Left kidney (tissue), 8 donors: ENCODE measurements around the gene RNF20. TPM values are rescaled to one million over a fixed set of nuclear protein-coding genes. Genes with fewer than 3 reads are reported as not detected.
"Not testable (repeated sequence)": the region's sequence is repeated elsewhere in the genome, so short reads cannot be mapped to it uniquely, and the experiment has no call there.

Experiments used
- DNase-seq: peaks from one replicate; pipeline ENCODE4 v3.0.0-alpha.2; 2013
- long read RNA-seq, 8 donors: transcript quantifications; one replicate each; lab custom pipeline, GENCODE V29; 2026
- polyA plus RNA-seq: library from polyadenylated mRNA; unstranded; fragments of 120-200 nt; gene quantifications from one replicate; pipeline ENCODE4 v1.2.1, GENCODE V29; 2013; ENCODE audit not compliant: insufficient read length

Gene RNF20, protein sequence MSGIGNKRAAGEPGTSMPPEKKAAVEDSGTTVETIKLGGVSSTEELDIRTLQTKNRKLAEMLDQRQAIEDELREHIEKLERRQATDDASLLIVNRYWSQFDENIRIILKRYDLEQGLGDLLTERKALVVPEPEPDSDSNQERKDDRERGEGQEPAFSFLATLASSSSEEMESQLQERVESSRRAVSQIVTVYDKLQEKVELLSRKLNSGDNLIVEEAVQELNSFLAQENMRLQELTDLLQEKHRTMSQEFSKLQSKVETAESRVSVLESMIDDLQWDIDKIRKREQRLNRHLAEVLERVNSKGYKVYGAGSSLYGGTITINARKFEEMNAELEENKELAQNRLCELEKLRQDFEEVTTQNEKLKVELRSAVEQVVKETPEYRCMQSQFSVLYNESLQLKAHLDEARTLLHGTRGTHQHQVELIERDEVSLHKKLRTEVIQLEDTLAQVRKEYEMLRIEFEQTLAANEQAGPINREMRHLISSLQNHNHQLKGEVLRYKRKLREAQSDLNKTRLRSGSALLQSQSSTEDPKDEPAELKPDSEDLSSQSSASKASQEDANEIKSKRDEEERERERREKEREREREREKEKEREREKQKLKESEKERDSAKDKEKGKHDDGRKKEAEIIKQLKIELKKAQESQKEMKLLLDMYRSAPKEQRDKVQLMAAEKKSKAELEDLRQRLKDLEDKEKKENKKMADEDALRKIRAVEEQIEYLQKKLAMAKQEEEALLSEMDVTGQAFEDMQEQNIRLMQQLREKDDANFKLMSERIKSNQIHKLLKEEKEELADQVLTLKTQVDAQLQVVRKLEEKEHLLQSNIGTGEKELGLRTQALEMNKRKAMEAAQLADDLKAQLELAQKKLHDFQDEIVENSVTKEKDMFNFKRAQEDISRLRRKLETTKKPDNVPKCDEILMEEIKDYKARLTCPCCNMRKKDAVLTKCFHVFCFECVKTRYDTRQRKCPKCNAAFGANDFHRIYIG
- polyA plus RNA-seq, result 67.0 TPM
- long read RNA-seq, donor 1, partial matches to known transcripts, result 24 of 24 reads
- long read RNA-seq, donor 1, other reads (novel, unspliced or antisense), result 0 of 24 reads
- long read RNA-seq, donor 2, partial matches to known transcripts, result 6 of 6 reads
- long read RNA-seq, donor 2, other reads (novel, unspliced or antisense), result 0 of 6 reads
- long read RNA-seq, donor 3, partial matches to known transcripts, result 0 of 1 reads
- long read RNA-seq, donor 3, other reads (novel, unspliced or antisense), result 0 of 1 reads
- long read RNA-seq, donor 4, result 0 reads
- long read RNA-seq, donor 5, partial matches to known transcripts, result 26 of 31 reads
- long read RNA-seq, donor 5, other reads (novel, unspliced or antisense), result 0 of 31 reads
- long read RNA-seq, donor 6, partial matches to known transcripts, result 6 of 7 reads
- long read RNA-seq, donor 6, other reads (novel, unspliced or antisense), result 0 of 7 reads
- long read RNA-seq, donor 7, partial matches to known transcripts, result 17 of 20 reads
- long read RNA-seq, donor 7, other reads (novel, unspliced or antisense), result 0 of 20 reads
- long read RNA-seq, donor 8, partial matches to known transcripts, result 0 of 1 reads
- long read RNA-seq, donor 8, other reads (novel, unspliced or antisense), result 0 of 1 reads

DNA sequence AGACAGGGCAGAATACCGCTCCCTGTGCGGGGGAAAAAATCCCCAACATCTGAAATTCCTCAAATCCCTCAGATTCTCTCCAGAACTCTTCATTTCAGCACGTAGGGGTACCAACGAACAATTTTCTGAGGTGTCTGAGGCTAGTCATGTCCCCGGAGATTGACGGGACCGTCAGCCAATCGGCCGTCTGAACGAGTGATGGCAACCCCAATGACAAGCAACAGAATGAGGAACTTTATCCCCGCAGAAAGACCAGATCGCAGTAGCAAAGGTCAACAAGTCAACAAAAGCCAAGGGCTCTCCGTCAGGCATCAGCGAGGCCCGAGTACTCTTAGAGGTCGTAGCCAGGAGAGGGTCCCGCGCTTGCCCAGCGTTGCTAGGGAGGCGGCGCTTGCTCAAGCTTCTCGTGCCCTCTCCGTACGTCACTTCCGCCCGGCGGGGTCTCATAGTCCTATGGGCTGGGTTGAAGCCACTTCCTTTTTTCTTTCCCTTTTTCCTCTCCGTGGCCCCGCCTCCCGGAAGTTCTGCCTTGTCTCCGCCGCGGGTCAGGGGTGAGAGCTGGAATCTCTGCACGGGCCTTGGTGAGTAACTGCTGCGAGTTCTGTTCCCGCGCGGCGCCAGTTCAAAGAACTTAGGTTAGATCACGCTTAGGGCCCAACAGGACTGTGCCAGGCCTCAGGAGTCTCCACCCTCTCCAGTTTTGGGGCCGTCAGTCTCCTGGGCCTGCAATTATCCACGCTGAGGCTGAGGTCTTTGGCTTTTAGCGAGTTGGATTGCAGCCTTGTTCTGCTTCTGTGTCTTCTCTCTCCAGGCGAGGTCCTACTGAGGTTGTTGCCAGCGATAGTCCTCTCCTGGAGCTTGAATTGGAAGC, at the start of gene RNF20:
TSS of gene RNF20 (plus strand) at position 520 of the 871 bp plus-strand sequence. CDS start 1,571 bp downstream, outside the sequence.
- DNase-seq, result peak; percentile 100

DNA sequence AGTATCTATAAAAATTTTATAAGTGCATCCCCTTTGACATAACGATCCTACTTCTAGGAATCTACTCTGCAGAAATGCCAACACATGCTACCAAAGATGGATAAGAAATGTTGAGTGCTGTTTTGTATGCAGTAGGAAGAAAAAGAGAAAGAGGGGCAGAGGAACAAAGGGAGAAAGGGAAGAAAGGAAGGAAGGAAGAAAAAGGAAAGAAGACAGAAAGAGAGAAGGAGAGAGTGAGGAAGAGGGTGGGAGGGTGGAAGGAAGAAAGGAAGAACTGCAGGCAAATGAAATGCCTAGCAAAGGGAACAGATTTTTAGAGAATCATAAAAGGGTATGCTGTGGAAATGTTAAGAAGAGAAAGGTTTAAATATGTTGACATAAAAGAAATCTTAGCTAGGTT, 49.6 kb upstream of the RNF20 start:
- DNase-seq, result no peak

DNA sequence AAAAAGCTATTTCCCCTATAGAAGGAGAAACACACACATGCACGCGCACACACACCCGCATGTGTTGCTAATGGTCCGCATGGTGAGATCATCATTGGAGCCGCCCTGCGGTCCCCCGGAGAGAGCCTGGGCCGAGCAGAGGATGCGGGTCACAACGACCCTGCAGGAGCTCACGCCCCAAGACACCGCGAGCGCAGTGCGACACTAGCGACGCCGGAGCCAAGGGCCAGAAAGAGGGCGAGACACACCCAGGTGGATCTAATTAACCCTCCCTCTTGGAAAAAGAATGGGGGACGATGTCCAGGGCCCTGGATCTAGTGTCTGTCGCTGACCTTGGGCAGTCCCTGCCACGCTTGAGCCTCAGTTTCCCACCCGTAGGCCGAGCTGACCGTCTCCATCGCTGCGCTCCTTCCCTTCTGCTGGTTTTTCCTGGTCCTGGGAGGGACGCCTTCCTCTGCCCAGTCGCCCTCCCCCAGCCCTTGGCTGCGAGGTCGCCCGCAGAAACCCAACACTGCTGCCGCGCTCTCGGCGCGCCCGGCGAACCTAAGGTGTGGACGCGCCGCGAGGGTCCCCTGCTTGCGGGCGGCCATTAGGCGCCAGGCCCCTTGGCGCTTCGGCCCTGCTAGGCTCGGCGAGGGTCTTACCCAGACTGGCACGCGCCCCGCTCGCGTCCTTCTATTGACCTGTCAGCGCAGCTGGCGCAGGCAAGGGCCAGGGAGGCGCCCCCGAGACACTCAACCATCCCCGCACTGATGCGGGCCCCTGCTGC, 47.5 kb upstream of the RNF20 start:
- peak; percentile 39 for DNase-seq

DNA sequence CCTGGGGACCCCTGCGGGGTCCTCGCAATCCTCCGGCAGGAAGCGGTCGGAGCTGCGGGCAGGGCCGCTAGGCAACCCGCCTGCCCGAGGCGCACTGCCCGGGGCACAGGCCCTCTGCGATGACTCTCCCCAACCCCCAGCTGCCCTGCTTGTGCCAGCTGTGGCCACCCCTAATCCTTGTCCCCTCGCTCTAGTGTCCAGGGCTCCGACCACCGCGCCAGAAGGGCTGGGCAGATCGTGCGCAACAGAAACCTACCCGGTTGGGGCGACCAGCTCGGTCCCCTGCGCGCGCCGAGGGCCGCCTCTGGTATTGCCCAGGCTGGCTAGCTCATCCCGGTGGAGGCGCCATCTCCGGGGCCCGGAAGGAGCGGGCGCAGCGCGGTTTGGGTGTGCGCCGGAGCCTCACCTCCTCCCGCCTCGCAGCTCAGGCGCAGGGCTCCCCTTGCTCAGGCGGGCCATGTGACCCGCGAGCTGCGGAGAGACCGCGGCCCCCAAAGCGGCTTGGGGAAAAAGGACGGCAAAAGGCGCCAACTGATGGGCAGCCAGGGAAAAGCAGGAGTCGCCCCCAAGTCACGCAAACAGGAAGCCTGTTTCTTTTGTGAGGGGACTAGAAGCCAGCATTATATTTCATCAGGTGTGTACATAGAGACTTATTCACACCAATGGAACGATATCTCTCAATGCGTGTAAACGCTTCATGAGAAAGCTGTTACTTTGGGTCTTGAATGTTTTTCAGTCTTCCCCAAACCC, 46.8 kb upstream of the RNF20 start:
- peak; percentile 70 for DNase-seq

DNA sequence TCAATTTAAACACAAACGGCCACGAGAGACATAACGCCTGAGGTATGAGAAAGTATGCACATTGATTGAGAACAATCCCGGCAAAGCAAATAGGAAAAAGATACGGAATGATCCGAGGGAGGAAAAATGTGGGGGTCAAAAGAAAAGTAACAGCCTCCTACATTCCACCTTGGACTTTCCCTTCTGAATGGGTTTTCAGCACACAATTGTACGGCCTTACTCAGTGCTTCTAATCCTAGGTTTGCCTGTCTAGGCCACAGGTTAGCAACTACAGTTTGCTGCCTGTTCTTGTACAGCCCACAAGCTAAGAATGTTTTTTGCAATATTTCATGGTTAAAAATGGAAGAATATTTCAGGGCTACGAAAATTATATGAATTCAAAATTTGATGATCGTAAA, 46.2 kb upstream of the RNF20 start:
- DNase-seq, result no peak

DNA sequence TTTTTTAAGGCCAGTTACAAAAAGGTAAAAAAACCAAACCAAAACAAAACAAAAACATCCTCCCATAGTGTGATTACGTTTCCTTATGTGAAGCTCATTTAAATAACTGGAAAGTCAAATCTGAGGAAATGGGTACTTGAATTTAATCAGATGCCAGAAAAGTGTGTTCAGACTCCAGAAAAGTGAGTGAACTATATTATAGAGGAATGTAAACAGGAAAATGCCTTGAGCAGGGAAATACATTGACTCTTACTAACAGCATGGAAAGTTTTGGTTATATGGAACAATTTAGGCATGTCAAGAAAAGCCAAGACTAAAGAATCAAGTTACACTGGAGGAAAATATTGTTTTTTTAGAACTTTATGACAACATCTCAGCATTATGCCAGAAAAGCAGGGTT, 37.8 kb upstream of the RNF20 start:
- DNase-seq, result no peak

DNA sequence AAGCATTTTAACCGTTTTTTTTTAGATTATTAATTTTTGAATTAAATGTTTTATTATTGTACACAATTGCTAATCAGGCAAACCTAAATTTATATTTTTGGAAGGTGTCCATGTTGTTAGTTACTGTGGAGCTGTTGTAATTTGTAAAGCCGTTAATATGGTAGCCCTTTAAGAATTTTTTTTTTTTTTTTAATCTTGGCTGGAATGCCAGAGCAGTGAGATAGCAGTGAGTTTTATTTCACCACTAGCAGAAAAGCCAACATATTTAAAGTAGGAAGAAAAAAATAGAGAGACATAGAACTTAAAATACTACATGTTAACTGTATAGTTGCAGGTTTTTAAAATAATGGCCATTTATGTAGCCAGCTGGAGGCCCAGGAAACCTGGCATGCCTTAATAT, 35.3 kb upstream of the RNF20 start:
- DNase-seq, result no peak

DNA sequence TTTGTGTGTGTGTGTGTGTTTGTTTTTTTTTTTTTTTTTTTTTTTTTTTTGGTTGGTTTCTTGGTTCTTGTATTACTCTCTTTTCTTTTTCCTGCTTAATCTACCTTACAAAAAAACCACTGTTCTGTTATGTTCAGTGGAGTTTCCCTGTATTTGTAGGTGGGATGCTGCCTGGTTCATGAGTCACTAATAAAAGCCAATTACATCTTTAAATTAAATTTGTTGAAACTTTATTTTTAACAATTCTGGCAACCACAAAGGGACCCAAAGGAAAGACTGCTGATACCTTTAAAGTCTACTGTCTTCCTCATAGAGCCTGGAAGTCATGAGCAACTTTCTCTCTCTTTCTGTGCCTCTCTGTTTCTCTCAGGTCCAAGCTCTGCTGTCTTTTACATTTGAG, 29.5 kb upstream of the RNF20 start:
- no peak for DNase-seq

DNA sequence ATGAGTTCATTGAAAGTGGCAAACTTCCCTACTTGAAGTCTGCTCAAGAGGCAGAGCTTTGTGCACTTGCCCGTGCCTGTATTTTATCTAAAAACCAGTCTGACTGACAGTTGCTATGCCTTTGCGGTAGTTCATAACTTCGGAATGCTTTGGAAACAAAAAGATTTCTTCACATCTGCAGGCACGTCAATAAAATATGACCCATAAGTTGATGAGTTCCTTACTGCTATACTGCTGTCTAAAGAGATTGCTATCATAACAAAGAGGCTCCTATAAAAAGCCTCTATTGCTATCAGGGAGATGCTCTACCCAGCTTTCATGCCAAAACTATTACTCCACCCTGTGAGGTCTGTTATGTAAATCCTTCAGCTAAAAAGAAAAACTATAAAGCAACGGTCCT, 25.4 kb upstream of the RNF20 start:
- DNase-seq, result no peak

DNA sequence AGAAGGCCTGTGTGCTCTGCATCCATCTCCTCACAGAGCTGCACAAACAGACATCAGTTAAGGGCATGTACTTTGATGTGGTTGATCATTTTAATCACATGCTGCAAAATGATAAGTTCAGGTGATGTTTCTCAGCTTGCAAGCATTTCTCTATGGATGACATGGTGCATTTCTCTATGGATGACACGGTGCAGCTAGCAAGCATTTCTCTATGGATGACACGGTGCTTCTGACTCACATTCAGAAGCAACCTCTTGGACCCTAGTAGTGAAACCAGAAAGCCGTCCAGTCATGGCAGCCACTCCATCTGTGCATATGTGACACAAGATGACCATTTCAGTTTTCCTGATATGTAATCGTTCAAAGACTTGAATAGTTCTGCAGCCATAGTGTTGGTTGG, 24.1 kb upstream of the RNF20 start:
- DNase-seq, result no peak

DNA sequence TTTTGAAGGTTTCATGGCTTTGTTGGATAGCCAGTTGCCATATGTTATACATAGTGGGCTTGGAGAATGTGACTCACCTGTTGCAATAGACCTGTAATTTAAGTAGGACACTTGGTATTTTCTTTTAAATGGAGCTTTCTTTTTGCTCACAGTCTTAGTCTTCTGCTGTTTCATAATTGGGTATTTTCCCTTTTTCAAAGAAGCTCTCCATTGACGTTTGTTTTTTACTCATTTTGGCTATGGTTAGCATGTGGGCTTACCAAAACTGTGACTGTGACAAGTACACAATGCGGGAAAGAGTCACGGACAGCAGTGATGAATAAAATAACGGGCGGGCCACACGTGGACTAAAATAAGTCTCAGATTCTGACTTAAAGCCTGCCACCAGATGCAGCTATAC, 23.2 kb upstream of the RNF20 start:
- DNase-seq, result no peak

DNA sequence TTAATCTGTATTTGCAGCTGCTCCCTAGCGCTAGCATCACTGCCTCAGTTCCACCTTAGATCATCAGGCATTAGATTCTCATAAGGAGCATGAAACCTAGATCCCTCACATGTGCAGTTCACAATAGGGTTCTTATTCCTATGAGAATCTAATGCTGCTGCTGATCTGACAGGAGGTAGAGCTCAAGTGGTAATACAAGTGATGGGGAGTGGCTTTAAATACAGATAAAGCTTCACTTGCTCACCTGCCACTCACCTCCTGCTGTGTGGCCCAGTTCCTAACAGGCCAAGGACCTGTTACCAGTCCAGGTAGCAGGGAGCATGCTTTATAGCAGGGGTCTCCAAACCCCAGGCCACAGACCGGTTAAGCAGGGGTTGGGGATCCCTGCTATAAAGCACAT, 22.6 kb upstream of the RNF20 start:
- DNase-seq, result no peak

DNA sequence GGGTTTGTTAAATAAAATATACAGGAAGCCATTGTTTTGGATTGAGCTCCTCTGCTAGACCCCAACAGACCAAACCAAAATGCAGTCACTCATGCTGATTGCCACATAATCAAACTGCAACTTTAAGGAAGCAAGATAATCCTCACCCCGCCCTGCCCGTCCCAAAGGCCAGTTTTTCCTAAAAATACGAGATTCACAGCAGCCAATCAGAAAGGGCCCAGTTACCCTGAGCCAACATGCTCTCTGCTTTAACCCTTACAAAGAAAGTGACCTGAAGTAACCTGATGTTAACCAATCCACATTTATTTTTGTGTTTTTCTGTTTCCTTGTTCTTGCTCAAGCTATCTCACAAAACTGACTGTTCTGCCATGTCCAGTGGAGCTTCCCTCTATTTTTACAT, 21.5 kb upstream of the RNF20 start:
- no peak for DNase-seq

DNA sequence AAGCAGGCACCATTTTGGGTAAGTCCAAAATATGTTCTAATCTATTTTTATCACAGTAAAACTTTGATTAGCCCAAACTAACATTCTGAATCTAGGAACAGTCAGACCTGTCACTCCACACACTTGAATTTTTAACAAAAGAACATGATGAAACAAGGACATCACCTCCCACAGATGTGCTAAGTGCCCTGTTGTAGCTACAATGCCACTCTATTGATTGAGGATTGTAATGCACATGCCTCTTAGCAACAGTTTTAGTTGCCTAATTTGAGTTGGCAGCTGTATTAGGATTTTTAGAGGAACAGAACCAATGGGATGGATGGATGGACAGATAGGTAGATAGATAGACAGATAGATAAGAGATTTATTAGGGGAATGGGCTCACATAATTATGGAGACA, 20.3 kb upstream of the RNF20 start:
- no peak for DNase-seq

DNA sequence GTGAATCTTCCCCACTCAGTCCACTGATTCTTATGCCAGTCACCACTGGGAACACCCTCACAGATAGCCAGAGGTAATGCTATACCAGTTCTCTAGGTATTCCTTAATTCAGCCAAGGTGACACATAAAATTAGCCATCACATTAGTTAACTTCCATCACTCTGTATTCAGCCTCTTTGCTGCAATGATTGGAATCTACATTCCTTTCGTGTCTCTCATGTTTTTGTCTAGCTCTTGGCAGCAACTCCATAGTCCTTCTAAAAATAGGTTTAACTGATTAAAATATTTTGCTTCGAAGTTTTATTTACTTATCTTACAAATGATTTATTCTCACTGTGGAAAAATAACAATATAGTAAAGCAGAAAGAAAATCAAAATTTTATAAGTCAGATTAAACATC, 19.6 kb upstream of the RNF20 start:
- no peak for DNase-seq

DNA sequence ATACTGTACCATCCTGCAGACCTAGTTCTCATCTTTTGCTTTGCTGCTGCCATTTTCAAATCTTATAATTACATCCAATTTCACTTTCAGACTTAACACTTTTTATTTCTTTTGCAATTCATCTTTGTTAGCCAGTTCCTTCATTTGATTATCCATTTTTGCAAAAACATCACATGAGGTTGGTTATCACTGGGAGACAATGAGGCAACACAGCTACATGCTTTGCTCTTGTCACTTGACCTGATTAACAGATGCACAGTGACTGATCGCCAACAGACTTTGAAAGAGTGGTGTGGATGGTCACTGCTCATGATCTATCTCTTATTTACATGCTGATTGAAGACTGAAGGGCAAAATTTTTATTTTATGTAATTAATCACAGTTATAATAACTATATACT, 17.0 kb upstream of the RNF20 start:
- no peak for DNase-seq

DNA sequence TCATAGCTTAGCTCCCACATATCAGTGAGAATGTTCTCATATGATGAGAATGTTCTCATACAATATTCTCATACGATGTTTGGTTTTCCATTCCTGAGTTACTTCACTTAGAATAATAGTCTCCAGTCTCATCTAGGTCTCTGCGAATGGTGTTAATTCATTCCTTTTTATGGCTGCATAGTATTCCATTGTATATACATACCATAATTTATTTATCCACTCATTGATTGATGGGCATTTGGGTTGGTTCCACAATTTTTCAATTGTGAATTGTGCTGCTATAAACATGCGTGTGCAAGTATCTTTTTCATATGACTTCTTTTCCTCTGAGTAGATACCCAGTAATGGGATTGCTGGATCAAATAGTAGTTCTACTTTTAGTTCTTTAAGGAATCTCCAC, 15.2 kb upstream of the RNF20 start:
- not testable (repeated sequence) for DNase-seq

DNA sequence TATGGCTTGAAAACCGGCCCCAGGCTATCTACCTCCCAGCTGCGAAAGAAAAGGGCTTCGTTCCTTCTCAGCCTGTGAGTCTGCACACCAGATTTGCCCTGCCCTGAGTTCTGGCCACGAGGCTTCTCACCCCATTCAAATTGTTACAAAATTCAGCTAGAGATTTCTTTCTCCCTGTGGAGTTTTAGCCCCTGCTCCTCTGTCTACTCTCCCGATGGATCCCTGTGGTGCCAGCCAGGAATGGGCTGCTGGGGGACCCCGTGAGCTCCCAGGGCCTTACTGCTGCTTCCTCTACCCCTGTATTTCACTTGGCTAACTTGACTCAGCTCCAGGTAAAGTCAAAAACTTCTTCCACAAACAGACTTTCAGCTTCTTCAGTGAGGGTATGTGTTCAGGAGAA, 9.3 kb upstream of the RNF20 start:
- no peak for DNase-seq

DNA sequence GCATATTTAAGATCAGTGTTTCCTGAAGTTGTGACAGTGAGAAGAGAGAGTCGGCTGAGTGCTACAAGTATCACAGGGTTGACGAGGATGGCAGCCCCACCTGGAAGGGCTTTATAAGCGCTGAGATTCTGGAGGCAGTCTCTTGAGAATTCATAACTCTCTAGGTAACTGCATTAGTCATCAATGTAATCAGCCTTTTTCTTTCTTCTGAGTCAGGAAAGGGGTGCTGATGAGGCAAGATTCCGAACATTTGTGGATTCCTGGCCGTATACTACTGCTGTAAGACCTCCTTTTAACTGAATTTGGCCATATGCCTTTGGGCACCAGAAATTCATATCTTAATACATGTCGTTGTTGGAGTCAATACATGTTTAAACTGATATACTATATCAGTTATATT, 6.6 kb upstream of the RNF20 start:
- no peak for DNase-seq
